Measurements from ENCODE around the gene ZBTB22.
A peak's percentile ranks its signal among the peaks of the same experiment; 100 is the strongest.
"Not testable (repeated sequence)": the region's sequence is repeated elsewhere in the genome, so short reads cannot be mapped to it uniquely, and the experiment has no call there.

Gene ZBTB22, protein sequence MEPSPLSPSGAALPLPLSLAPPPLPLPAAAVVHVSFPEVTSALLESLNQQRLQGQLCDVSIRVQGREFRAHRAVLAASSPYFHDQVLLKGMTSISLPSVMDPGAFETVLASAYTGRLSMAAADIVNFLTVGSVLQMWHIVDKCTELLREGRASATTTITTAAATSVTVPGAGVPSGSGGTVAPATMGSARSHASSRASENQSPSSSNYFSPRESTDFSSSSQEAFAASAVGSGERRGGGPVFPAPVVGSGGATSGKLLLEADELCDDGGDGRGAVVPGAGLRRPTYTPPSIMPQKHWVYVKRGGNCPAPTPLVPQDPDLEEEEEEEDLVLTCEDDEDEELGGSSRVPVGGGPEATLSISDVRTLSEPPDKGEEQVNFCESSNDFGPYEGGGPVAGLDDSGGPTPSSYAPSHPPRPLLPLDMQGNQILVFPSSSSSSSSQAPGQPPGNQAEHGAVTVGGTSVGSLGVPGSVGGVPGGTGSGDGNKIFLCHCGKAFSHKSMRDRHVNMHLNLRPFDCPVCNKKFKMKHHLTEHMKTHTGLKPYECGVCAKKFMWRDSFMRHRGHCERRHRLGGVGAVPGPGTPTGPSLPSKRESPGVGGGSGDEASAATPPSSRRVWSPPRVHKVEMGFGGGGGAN

DNA sequence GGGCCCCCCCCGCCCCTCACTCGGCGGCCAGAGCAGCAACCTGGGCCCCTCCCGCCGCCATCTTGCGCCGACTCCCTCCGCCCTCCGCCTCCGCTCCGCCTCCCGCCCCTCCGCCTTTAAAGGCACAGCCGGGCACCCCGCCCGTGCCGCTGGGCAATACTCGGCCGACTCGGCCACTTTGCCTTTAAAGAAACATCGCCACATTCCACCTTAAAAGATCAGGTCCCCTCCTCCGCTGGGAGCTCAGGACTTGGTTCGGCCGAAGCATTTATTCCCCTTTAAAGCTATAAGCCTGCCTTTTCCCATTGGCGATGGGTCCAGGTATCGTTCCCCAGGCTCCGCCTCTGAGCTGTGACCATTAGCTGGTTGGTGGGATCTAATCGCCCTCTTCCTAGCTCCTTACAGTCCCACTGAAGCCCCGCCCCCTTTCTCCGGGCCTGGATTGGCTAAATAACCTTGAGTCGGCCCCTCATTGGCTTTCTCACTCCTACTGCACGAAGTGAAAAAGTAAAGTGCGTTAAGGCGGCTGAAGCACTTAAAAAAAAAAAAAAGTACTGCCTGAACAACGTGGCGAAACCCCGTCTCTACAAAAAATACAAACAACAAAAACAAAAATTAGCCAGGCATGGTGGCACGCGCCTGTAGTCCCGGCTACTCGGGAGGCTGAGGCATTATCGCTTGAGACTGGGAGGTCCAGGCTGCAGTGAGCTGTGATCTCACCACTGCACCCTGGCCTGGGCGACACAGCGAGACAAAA, at the start of gene ZBTB22:
Gene ZBTB22, minus strand, starts transcription at position 76 of the 757 bp plus-strand sequence. CDS start 828 bp downstream, outside the sequence.
- peak; percentile 97 for DNase-seq

DNA sequence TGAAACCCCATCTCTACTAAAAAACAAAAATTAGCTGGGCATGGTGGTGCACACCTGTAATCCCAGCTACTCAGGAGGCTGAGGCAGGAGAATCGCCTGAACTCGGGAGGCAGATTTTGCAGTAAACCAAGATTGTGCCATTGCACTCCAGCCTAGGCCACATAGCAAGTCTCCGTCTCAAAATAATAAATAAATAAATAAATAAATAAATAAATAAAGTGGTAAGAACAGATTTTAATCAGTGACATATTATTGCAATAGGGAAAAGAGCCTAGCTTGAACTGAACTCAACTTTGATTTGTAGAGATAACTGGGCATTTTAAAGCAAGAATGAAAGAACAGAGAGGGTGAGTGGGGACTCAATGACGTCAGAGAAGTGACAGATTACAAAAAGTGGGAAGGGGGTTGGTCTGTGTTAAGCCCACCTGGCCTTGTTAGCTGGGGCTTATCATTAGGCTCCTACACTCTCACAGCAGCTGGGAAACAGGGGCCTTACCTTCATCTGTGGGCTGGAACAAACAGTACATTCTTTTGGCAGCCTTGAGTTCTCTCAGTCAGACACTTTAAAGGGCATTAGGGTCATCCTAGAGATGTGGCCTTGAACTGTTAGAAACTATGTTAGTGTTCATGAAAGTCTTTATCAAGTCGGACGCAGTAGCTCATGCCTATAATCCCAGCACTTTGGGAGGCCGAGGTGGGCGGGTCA, 49.6 kb upstream of the ZBTB22 start:
- no peak for DNase-seq

DNA sequence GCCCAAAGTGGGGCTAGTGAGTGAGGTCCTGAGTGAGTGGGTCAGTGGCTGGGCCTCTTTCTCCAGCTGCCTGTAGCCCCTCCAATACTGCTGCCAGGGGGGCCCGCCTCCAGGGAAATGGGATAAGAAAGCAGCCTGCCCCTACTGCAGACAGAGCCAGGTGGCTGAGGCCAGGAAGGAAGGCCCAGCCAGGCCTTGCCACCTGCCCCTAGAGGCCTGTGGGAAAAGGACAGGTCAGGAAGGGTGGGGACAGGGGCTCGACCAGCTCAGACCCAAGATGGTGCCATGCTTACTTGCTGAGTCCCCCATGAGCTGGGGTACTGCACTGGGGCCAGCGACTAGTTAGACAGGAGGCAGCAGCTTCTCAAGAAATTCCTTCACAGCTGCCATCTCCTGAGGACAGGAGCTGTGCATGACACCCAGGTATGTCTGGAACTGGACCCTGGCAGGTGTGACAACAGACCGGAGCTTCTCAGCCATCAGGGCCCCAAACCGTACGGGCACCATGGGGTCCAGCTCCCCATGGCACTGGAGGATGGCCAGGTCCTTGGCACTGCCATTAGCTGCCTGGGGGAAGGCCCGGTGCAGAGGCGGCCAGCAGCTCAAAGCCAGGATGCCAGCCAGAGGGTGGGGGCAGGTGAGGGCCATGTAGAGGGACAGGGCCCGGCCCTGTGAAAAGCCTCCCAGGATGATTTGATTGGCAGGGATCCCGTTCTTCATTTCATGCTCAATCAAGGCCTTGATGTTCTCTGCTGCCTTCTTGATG, 47.8 kb upstream of the ZBTB22 start:
- DNase-seq: not testable (repeated sequence)

DNA sequence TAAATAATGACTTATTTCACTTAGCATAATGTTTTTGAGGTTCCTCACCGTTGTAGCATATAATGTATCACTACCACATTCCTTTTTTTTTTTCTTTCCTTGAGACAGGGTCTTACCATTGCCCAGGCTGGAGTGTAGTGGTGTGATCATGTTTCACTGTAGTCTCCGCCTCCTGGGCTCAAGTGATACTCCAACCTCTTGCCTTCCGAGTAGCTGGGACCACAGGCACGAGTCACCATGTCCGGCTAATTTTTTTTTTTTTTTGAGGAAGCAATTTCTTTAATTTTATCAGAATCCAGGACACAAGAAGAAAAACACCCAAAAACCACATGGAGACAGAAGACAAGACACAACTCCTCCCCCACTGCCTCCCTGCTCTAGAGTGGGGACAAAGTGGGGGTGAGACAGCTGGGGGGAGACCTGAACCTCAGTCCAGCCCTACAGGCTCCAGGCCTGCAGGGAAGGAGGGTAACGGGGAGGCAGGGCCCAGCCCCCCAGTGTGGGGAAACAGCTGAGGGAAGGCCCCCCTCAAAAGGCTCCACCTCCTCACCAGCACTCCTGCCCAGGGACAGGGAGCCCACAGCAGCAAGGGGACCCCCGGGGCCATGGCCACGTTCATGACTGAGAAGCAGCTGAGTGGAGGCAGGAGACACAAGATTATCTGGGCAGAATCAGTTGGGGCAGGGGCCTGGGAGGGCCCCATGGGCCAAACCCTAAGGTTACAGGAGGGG, 47.1 kb upstream of the ZBTB22 start:
- not testable (repeated sequence) for DNase-seq

DNA sequence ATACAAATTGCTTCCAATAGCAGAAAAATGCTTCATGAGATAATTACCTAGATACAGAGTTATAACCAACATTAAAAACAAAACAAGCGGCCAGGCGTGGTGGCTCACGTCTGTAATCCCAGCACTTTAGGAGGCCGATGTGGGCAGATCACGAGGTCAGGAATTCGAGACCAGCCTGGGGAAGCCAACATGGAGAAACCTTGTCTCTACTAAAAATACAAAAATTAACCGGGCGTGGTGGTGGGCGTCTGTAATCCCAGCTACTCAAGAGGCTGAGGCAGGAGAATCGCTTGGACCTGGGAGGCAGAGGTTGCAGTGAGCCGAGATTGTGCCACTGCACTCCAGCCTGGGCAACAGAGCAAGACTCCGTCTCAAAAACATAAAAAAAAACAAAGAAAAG, 45.9 kb upstream of the ZBTB22 start:
- not testable (repeated sequence) for DNase-seq

DNA sequence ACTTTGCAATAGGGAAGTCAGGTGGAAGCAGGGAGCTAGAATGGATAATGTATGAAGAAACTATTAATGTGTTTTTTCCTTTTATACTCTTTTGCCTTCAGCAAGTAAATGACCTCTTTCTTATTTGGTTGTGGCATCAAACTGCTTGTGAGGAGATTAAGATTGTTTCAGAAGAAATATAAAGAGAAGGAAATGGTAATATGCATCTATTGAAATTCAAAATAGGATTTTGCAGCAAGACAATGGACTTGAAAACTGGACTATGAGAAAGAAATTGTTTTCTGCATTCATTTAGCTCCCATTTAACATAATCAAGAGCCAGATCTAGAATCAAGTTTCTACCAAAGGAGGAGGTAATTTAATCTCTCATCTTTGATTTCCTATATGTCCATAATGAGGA, 41.8 kb upstream of the ZBTB22 start:
- DNase-seq: no peak

DNA sequence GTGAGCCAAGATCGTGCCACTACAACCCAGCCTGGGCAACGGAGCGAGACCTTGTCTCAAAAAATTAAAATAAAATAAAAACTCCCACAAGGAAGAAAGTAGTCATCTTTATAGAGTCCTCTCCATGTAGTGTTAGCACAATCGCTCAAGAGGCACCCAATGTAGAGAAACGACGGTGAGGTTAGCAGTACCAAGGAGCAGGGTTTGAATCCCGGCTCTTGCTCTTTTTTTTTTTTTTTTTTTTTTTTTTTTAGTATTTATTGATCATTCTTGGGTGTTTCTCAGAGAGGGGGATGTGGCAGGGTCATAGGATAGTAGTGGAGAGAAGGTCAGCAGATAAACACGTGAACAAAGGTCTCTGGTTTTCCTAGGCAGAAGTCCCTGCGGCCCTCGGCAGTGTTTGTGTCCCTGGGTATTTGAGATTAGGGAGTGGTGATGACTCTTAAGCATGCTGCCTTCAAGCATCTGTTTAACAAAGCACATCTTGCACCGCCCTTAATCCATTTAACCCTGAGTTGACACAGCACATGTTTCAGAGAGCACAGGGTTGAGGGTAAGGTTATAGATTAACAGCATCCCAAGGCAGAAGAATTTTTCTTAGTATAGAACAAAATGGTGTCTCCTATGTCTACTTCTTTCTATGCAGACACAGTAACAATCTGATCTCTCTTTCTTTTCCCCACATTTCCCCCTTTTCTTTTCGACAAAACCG, 39.8 kb upstream of the ZBTB22 start:
- DNase-seq: not testable (repeated sequence)

DNA sequence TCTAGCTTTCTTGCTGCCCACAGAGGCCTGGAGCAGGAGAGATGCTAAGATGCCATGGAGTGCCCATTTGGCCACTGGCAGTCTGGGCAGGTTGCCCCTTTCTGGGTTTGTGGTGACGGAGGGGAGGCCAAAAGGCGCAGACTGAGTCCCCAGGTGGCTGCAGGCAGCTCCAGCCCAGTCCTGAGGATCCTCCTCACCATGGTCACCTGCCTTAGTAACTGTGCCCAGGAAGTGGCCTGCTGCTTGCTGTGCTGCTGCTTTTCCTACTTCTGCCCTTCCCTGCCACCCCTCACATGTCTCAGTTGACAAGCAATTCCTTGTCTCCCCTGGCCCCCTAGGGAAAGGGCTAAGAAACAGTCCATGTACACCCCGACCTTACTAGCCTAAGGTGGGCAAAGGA, 38.8 kb upstream of the ZBTB22 start:
- no peak for DNase-seq

DNA sequence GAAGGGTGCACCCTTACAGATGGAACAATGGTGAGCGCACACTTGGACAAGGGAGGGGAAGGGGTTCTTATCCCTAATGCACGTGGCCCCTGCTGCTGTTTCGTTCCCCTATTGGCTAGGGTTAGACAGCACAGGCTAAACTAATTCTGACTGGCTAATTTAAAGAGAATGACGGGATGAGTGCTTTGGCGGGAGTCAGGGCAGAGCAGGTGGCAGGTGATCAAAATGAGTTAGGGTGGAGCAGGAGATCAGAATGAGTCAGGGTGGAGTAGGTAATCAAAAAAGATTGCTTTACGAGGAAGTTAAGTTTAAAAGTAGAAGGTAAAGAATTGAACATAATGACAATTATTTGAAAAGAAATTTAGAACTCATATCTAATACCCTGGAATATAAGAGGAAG, 38.3 kb upstream of the ZBTB22 start:
- DNase-seq: not testable (repeated sequence)

DNA sequence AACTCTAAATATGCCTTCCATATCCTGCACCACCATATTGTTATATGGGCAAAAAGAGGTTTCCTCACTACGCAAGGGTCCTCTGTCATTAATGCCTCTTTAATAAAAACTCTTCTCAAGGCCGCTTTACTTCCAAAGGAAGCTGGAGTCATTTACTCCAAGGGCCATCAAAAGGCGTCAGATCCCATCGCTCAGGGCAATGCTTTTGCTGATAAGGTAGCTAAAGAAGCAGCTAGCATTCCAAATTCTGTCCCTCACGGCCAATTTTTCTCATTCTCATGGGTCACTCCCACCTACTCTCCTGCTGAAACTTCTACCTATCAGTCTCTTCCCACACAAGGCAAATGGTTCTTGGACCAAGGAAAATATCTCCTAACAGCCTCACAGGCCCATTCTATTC, 30.3 kb upstream of the ZBTB22 start:
- DNase-seq: no peak

DNA sequence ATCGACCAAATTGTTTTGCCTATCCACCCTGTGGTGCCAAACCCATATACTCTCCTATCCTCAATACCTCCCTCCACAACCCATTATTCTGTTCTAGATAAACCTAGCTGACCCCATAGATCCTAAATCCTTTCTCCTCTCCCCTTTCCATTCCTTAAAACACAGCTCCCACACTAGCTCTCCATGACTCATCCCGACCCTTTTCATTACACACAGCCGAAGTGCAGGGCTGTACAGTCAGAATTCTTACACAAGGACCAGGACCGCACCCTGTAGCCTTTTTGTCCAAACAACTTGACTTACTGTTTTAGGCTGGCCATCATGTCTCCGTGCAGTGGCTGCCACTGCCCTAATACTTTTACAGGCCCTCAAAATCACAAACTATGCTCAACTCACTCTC, 29.4 kb upstream of the ZBTB22 start:
- not testable (repeated sequence) for DNase-seq

DNA sequence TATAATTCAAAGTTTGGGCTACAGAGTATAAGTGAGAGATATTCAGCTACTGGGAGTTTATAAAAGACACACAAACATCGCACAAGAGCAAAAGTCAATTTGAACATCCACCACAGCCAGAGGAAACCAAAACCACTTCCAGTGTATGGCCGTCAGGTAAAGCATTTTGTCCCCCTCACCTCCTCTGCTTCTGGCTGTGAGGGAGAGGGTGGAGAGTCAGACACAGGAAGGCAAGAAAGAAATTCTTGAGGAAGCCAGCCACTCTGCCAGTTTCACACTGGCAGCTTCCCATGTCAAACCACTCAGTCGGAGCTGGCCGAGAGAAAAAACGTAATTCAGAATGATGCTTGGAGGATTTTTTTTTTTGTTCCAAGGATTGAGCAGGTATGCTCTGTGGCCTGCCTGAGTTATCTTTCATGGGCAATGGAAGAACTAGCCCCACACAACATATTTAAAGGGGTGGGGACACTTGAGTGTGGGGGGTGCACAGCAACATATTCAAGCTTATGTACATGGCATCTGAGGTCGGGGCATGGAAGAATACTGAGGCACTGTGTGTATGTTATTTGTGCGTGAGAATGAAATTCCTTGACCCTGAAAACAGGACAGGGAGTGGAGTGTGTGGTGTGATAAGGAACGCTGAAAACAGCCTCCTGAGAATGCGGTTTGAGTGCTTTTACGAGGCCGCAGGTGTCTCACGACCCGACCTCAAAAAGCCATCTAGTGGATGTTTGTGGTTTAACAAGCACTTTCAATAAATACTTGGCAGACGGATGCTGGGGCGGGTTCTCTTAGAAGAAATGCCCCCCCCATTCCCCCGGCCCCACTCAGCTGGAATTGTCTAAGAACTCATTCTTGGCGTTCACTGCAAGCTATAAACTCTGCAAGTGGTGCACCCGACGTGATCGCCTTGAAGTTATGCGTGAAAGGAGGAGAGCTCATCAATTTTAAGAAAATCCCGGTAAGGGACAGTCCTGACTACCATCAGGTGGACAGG, 27.5 kb upstream of the ZBTB22 start:
- peak; percentile 79 to 90 for DNase-seq

DNA sequence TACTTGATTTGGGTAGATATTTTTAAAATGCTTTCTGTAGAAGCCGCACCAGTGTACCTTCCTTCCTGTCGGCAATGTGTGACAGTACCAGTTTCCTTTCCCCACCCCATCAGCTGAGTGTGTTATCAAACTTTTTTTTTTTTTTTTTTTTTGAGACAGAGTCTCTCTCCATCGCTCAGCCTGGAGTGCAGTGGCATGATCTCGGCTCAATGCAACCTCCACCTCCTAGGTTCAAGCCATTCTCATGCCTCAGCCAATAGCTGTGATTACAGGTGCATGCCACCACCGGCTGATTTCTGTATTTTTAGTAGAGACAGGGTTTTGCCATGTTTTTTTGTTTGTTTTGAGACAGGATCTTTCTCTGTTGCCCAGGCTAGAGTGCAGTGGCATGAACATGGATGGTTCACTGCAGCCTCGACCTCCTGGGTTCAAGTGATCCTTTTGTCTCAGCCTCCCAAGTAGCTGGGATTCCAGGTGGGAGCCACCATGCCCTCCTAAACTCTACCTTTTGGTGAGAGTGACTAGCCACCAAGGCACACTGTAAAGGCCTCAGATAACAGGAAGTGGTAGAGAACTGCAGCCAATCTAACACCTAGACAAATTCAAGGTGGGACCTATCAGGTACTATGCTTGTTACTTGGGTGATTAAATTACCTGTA, 26.5 kb upstream of the ZBTB22 start:
- peak; percentile 83 to 88 for DNase-seq

DNA sequence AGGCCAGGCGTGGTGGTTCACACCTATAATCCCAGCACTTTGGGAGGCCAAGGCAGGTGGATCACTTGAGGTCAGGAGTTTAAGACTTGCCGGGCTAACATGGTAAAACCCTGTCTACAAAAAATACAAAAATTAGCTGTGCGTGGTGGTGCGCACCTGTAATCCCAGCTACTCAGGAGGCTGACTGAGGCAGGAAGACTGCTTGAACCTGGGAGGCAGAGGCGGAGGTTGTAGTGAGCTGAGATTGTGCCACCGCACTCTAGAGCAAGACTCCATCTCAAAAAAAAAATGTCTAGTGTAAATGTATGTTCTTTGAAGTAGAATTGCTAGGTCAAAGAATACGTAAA, 26.0 kb upstream of the ZBTB22 start:
- DNase-seq: not testable (repeated sequence)

DNA sequence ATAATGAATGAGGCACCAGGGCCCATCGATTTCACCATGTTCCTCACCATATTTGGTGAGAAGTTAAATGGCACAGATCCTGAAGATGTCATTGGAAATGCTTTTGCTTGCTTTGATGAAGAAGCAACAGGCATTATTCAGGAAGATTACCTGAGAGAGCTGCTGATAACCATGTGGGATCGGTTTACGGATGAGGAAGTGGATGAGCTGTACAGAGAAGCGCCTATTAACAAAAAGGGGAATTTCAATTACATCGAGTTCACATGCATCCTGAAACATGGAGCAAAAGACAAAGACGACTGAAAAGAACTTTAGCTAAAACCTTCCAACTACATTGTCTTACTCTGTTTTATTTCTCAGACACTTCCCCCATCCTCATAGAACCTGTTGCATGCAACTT, 21.6 kb upstream of the ZBTB22 start:
- DNase-seq: no peak

DNA sequence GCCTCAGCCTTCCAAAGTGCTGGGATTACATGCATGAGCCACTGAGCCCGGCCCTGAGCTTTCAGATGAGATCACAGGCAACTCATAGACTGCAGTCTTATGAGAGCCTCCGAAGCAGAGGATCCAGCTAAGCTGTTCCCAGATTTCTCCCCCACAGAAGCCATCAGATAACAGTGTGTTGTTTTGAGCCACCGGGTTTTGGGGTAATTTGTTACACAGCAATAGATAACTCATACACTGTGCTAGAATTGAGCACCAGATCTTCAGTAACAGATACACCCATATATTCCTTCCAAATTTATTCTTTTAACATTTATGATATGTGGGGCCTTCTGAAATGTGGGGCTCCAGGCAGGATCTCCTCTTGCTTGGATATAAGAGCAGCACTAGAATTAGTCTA, 19.0 kb upstream of the ZBTB22 start:
- DNase-seq: no peak

DNA sequence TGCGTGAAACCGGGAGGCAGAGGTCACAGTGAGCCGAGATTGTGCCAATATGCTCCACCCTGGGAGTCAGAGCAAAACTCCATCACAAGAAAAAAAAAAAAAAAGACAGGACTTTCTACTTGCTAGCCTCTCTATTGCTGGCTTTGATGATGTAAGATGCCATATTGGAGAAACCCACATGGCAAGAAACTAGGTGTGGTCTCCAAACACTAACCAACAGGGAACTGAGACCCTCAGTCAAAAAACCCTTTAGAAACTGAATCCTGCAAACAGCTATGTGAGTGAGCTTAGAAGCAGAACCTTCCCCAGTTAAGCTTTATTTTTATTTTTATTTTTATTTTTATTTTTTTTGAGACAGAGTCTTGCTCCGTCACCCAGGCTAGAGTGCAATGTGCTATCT, 18.4 kb upstream of the ZBTB22 start:
- no peak for DNase-seq

DNA sequence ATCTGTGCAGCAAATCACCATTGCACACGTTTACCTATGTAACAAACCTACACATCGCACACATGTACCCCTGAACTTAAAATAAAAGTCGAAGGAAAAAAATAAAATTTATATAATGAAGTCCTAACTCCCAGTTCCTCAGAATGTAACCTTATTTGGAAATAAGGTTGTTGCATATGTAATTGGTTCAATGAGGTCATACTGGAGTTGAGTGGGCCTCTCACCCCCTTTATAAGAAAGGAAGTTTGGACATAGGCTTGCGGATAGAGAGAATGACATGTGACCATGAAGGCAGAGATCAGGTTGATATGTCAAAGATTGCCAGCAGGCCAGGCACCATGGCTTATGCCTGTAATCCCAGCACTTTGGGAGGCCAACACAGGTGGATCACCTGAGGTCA, 16.1 kb upstream of the ZBTB22 start:
- no peak for DNase-seq

DNA sequence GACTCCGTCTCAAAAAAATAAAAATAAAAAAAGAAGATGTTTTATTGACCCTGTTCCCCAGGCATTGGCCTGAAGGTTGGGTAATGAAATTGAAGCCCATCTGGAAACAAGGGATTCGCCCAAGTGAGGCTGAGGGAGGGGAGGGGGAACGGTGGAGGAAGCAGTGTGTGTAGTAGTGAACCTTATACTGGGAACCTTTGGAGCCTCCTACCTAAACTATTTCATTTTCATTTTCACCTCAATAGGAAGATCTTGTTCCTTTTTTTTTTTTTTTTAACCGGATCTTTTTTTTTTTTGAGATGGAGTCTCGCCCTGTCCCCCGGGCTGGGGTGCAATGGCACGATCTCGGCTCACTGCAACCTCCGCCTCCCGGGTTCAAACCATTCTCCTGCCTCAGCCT, 13.2 kb upstream of the ZBTB22 start:
- no peak for DNase-seq
